Measurements from ENCODE around the gene ELP4. TPM values are rescaled to one million over a fixed set of nuclear protein-coding genes. Genes with fewer than 3 reads are reported as not detected.

The ELP4 gene
- total RNA-seq, 1 experiment from 2014 or later, result 15.2 TPM

DNA sequence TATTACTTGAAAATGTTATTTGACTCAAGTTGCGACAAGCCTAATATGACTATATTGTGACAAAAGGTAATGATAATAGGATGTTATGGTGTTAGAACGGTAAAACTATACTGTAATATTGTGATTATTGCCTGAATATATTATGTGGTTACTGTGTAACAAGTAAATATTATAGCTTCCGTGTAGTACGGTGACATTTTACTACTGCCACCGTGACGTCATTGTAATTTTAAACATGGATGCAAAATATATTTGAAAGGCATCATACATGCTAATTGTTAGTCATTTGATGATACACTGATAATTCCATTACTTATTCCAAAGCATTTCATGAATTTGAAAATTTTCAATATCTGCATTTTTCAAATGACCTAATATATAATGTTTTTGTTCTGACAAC, 2.5 kb downstream of the ELP4 start:
- peaks cover 4% of the 10 kb centered on the region for H3K23me2 ChIP-seq (ENCODE audit: insufficient read length, low read depth, low read length, poor library complexity, severe bottlenecking)

More for the DNA sequence above, 2.5 kb downstream of the ELP4 start:
- no peak overlapping the region for H2BK12ac ChIP-seq (ENCODE audit: insufficient read length, low read depth, low read length)
- H2BK120ac ChIP-seq (ENCODE audit: low read depth, low read length, poor library complexity, severe bottlenecking), result no peak overlapping the region
- H3K9me3 ChIP-seq (ENCODE audit: control insufficient read depth, low read depth, low read length), result no peaks in the 10 kb centered on the region
- H2BK5ac ChIP-seq (ENCODE audit: insufficient read length, low read length), result no peak overlapping the region
- H3K56ac ChIP-seq (ENCODE audit: insufficient read length, low read depth, low read length), result no peak overlapping the region
- H2BK15ac ChIP-seq (ENCODE audit: low read depth, low read length), result no peak overlapping the region
- Mint-ChIP-seq H3K27ac (no peak overlapping the region), H3K4me3 (no peak overlapping the region), H3K36me3 (ENCODE audit: insufficient read depth in 1 of 3, low read depth in 3 of 3) (peaks cover 0 to 3% (median 3%) of the 10 kb centered on the region in 3 experiments; a peak in 1 of 7 replicates), H3K4me1 (peaks cover 22 to 24% of the 10 kb centered on the region in 2 experiments), H3K9me3 (no peaks in the 10 kb centered on the region), H3K27me3 (ENCODE audit: low read depth) (no peaks in the 10 kb centered on the region)
- no peaks in the 10 kb centered on the region for H3K4me1 ChIP-seq (ENCODE audit: insufficient read depth, low read length)
- H3K79me1 ChIP-seq (ENCODE audit: insufficient read depth, low read depth, low read length, poor library complexity, severe bottlenecking), result no peaks in the 10 kb centered on the region
- no peak overlapping the region for H3K4ac ChIP-seq (ENCODE audit: low read depth, low read length)
- H3K79me2 ChIP-seq (ENCODE audit: insufficient read depth, low read length), result peaks cover 6% of the 10 kb centered on the region; the same call in 1 of the 2 replicates
- no peak overlapping the region for H3K23ac ChIP-seq (ENCODE audit: insufficient read length, low read depth, low read length)
- H4K20me1 ChIP-seq (ENCODE audit: control insufficient read depth, insufficient read depth, insufficient read length), result no peaks in the 10 kb centered on the region
- H3K4me2 ChIP-seq (ENCODE audit: insufficient read depth, insufficient read length, low read length), result no peak overlapping the region
- no peak overlapping the region for H3K27ac ChIP-seq (ENCODE audit: insufficient read length, low read depth, low read length)
- H3T11ph ChIP-seq (ENCODE audit: low read length), result no peak overlapping the region
- no peak overlapping the region for H2AFZ ChIP-seq (ENCODE audit: low read length)
- no peak overlapping the region for H4K91ac ChIP-seq (ENCODE audit: insufficient read length, low read depth, low read length)
- no peak for DNase-seq
- H3K27me3 ChIP-seq (ENCODE audit: insufficient read depth, low read length), result no peaks in the 10 kb centered on the region
- 100% methylated on average over 1 of the region's 6 CpGs for WGBS (ENCODE audit: extremely low coverage, insufficient read length, low lambda C conversion rate)
- no peak overlapping the region for H3K9ac ChIP-seq (ENCODE audit: extremely low read depth, insufficient read length, low read length)
- H2BK20ac ChIP-seq (ENCODE audit: low read depth, low read length, poor library complexity, severe bottlenecking), result no peak overlapping the region
- no peak overlapping the region for H3K18ac ChIP-seq (ENCODE audit: insufficient read length, low read depth, low read length)
- no peak overlapping the region for H4K5ac ChIP-seq (ENCODE audit: insufficient read length, low read depth, low read length)
- H3K14ac ChIP-seq (ENCODE audit: insufficient read depth, low read length), result no peak overlapping the region
- H2AK5ac ChIP-seq (ENCODE audit: insufficient read length, low read length), result no peak overlapping the region
- H4K8ac ChIP-seq (replicated peaks; ENCODE audit: insufficient read length, low read depth, low read length), result no peak overlapping the region
- TF ChIP-seq, protein P1, sequence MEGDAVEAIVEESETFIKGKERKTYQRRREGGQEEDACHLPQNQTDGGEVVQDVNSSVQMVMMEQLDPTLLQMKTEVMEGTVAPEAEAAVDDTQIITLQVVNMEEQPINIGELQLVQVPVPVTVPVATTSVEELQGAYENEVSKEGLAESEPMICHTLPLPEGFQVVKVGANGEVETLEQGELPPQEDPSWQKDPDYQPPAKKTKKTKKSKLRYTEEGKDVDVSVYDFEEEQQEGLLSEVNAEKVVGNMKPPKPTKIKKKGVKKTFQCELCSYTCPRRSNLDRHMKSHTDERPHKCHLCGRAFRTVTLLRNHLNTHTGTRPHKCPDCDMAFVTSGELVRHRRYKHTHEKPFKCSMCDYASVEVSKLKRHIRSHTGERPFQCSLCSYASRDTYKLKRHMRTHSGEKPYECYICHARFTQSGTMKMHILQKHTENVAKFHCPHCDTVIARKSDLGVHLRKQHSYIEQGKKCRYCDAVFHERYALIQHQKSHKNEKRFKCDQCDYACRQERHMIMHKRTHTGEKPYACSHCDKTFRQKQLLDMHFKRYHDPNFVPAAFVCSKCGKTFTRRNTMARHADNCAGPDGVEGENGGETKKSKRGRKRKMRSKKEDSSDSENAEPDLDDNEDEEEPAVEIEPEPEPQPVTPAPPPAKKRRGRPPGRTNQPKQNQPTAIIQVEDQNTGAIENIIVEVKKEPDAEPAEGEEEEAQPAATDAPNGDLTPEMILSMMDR (conservative IDR thresholded peaks at IDR 0.05), result no peak

Data from H9 (cell line).